GM10266 (cell line): ENCODE data around the gene RABL3.
A peak's percentile ranks its signal among the peaks of the same experiment; 100 is the strongest.
"Not testable (repeated sequence)": the region's sequence is repeated elsewhere in the genome, so short reads cannot be mapped to it uniquely, and the experiment has no call there.

ENCODE experiments used
- DNase-seq: peaks from one replicate; pipeline ENCODE4 v3.0.0; 2012; ENCODE audit errors: extremely low spot score
- CTCF ChIP-seq: IDR thresholded peaks from 2 replicates; pipeline ENCODE4 v1.5.1; 2012; ENCODE audit warnings: mild to moderate bottlenecking, low read depth; ENCODE audit not compliant: control insufficient read depth, insufficient read depth; ENCODE audit errors: missing control alignments

RABL3 gene

GRCh38 chr3:120678331-120678947 is 63.9 kb downstream of the RABL3 start:
- peak; percentile 11 for DNase-seq
- no peak for TF ChIP-seq CTCF

- DNase-seq = not testable (repeated sequence)
Measured at GRCh38 chr3:120677193-120677592, 65.1 kb downstream of the RABL3 start.

GRCh38 chr3:120673116-120673515 is 69.2 kb downstream of the RABL3 start:
- TF ChIP-seq CTCF = no peak
- DNase-seq = no peak

- DNase-seq = no peak
- TF ChIP-seq CTCF = no peak
Measured at GRCh38 chr3:120670576-120670975, 71.7 kb downstream of the RABL3 start.

- TF ChIP-seq CTCF = no peak
Measured at GRCh38 chr3:120664926-120665325, 77.4 kb downstream of the RABL3 start.

GRCh38 chr3:120661945-120662344 is 80.4 kb downstream of the RABL3 start:
- no peak for DNase-seq
- no peak for TF ChIP-seq CTCF

More at GRCh38 chr3:120664926-120665325, 77.4 kb downstream of the RABL3 start:
- DNase-seq = no peak

GRCh38 chr3:120661106-120661905 is 81.0 kb downstream of the RABL3 start:
- TF ChIP-seq CTCF = no peak
- DNase-seq = no peak
